Measurements from ENCODE around the gene PTGES2.

The PTGES2 gene

GRCh38 chr9:128153060-128153946 is 25.8 kb upstream of the PTGES2 start:
- no peak for DNase-seq (ENCODE audit: low read depth in 2 of 2)

GRCh38 chr9:128152133-128153059 is 24.9 kb upstream of the PTGES2 start:
- no peak for DNase-seq (ENCODE audit: low read depth in 2 of 2)

GRCh38 chr9:128151309-128152132 is 24.0 kb upstream of the PTGES2 start:
- DNase-seq (ENCODE audit: low read depth in 2 of 2) = no peak

- no peak for DNase-seq (ENCODE audit: low read depth in 2 of 2)
Observed at GRCh38 chr9:128150594-128151308, 23.2 kb upstream of the PTGES2 start.

- no peak for DNase-seq (ENCODE audit: low read depth in 2 of 2)
Observed at GRCh38 chr9:128149951-128150593, 22.5 kb upstream of the PTGES2 start.

- DNase-seq (ENCODE audit: low read depth in 2 of 2) = no peak
Observed at GRCh38 chr9:128149001-128149701, 21.6 kb upstream of the PTGES2 start, which contains the start of gene LCN2. Gene LCN2, plus strand, starts transcription at chr9:128149453. Its CDS starts 73 bp downstream, at chr9:128149526.

GRCh38 chr9:128148509-128149000 is 21.0 kb upstream of the PTGES2 start:
- no peak for DNase-seq (ENCODE audit: low read depth in 2 of 2)

- DNase-seq (ENCODE audit: low read depth in 2 of 2) = no peak
Observed at GRCh38 chr9:128146591-128147120, 19.1 kb upstream of the PTGES2 start.

- no peak for DNase-seq (ENCODE audit: low read depth in 2 of 2)
Observed at GRCh38 chr9:128145951-128146351, 18.4 kb upstream of the PTGES2 start.

- DNase-seq (ENCODE audit: low read depth in 2 of 2) = no peak
Observed at GRCh38 chr9:128145536-128145935, 18.0 kb upstream of the PTGES2 start.

- no peak for DNase-seq (ENCODE audit: low read depth in 2 of 2)
Observed at GRCh38 chr9:128144239-128145181, 17.0 kb upstream of the PTGES2 start.

- DNase-seq (ENCODE audit: low read depth in 2 of 2) = no peak
Observed at GRCh38 chr9:128143525-128144238, 16.2 kb upstream of the PTGES2 start.

GRCh38 chr9:128142596-128142995 is 15.1 kb upstream of the PTGES2 start:
- DNase-seq (ENCODE audit: low read depth in 2 of 2) = no peak

- DNase-seq (ENCODE audit: low read depth in 2 of 2) = no peak
Observed at GRCh38 chr9:128142061-128142460, 14.5 kb upstream of the PTGES2 start.

GRCh38 chr9:128141604-128142003 is 14.1 kb upstream of the PTGES2 start:
- DNase-seq (ENCODE audit: low read depth in 2 of 2) = no peak

GRCh38 chr9:128139621-128140020 is 12.1 kb upstream of the PTGES2 start:
- DNase-seq (ENCODE audit: low read depth in 2 of 2) = no peak

- DNase-seq (ENCODE audit: low read depth in 2 of 2) = no peak
Observed at GRCh38 chr9:128138001-128138400, 10.5 kb upstream of the PTGES2 start.
